SK-N-SH (cell line): Measurements from ENCODE around the gene ARHGEF10L. TPM values are rescaled to one million over a fixed set of nuclear protein-coding genes. Genes with fewer than 3 reads are reported as not detected.

Experiments
- CTCF ChIA-PET: fragments of 300-600, 350-600 bp; formaldehyde crosslinking; extraction: SDS; loops from one replicate; lab custom pipeline; 2021; lab: Yijun Ruan, JAX
- POLR2A ChIA-PET: fragments of 350-600 bp; sonication (Branson Sonifier 250); formaldehyde crosslinking; extraction: SDS; loops from one replicate; lab custom pipeline; 2020; ENCODE audit warnings: antibody characterized with exemption, inconsistent platforms; lab: Yijun Ruan, JAX
- DNase-seq: peaks from one replicate; pipeline ENCODE4 v3.0.0; 2012
- H2AFZ ChIP-seq: fragments of 200-600 bp; sonication (generic); 2 replicates; pipeline ENCODE4 v1.8.1; 2016; ENCODE audit warnings: antibody characterized with exemption, mild to moderate bottlenecking, low read depth
- H3F3A ChIP-seq: fragments of 200-600 bp; sonication (generic); replicated peaks from 2 replicates; pipeline ENCODE3; 2016; ENCODE audit warnings: antibody characterized with exemption, mild to moderate bottlenecking; ENCODE audit not compliant: insufficient read depth
- H3K27ac ChIP-seq, 2 experiments: fragments of 200-500 bp in 1 of 2; fragments of 200-600 bp in 1 of 2; sonication (Bioruptor generic) in 1 of 2; sonication (generic), shearing (Covaris generic) in 1 of 2; 2 replicates each; pipeline versions ENCODE4 v1.5.1 to v1.6.1; 2014 to 2016; ENCODE audit warnings: low read depth in 2 of 2, inconsistent platforms in 1 of 2, low read length in 1 of 2, mild to moderate bottlenecking in 1 of 2, mixed read lengths in 1 of 2
- H3K27me3 ChIP-seq: fragments of 200-600 bp; sonication (generic), shearing (Covaris generic); 2 replicates; pipeline ENCODE4 v1.6.1; 2016; ENCODE audit warnings: mixed run types; ENCODE audit not compliant: insufficient read depth
- H3K36me3 ChIP-seq, 2 experiments: fragments of 200-500 bp in 1 of 2; fragments of 200-600 bp in 1 of 2; sonication (Bioruptor generic) in 1 of 2; sonication (generic) in 1 of 2; replicated peaks in 1 of 2; 2 replicates each; pipeline versions ENCODE3 to v1.5.1; 2014 to 2016; ENCODE audit warnings: low read length in 1 of 2, mild to moderate bottlenecking in 1 of 2; ENCODE audit not compliant: insufficient read depth in 2 of 2, control insufficient read depth in 1 of 2
- H3K4me1 ChIP-seq, 2 experiments: fragments of 200-500 bp in 1 of 2; fragments of 200-600 bp in 1 of 2; sonication (Bioruptor generic) in 1 of 2; sonication (generic), shearing (Covaris generic) in 1 of 2; 2 replicates each; pipeline versions ENCODE4 v1.5.1 to v1.6.1; 2014 to 2016; ENCODE audit warnings: low read depth in 1 of 2, low read length in 1 of 2, mixed run types in 1 of 2; ENCODE audit not compliant: insufficient read depth in 2 of 2, control insufficient read depth in 1 of 2
- H3K4me2 ChIP-seq: fragments of 200-600 bp; sonication (generic), shearing (Covaris generic); 2 replicates; pipeline ENCODE4 v1.6.1; 2017; ENCODE audit warnings: mixed run types
- H3K4me3 ChIP-seq, 2 experiments: fragments of 200-500 bp in 1 of 2; fragments of 200-600 bp in 1 of 2; sonication (Bioruptor generic) in 1 of 2; sonication (generic), shearing (Covaris generic) in 1 of 2; 2 replicates each; pipeline versions ENCODE4 v1.5.1 to v1.8.1; 2014 to 2016; ENCODE audit warnings: low read depth in 2 of 2, inconsistent platforms in 1 of 2, low read length in 1 of 2, mild to moderate bottlenecking in 1 of 2, mixed read lengths in 1 of 2, moderate library complexity in 1 of 2
- H3K79me2 ChIP-seq: fragments of 200-600 bp; sonication (generic); 2 replicates; pipeline ENCODE4 v1.8.1; 2017; ENCODE audit warnings: mild to moderate bottlenecking; ENCODE audit not compliant: insufficient read depth
- H3K9ac ChIP-seq: fragments of 200-600 bp; sonication (generic); 2 replicates; pipeline ENCODE4 v1.6.1; 2017; ENCODE audit warnings: mixed run types
- H3K9me2 ChIP-seq: fragments of 200-600 bp; sonication (generic); 2 replicates; pipeline ENCODE4 v1.6.1; 2017; ENCODE audit warnings: mixed run types
- H3K9me3 ChIP-seq: fragments of 200-600 bp; sonication (generic); 2 replicates; pipeline ENCODE4 v1.6.1; 2017; ENCODE audit warnings: mixed run types, mild to moderate bottlenecking, moderate library complexity
- H4K20me1 ChIP-seq: fragments of 200-600 bp; sonication (generic); 2 replicates; pipeline ENCODE4 v1.6.1; 2017; ENCODE audit warnings: mild to moderate bottlenecking, mixed run types; ENCODE audit not compliant: insufficient read depth
- CTCF ChIP-seq: fragments of 200-600 bp; sonication (generic); IDR thresholded peaks from 2 replicates; pipeline ENCODE4 v1.6.1; 2017; ENCODE audit warnings: antibody characterized with exemption, mild to moderate bottlenecking, moderate library complexity
- EP300 ChIP-seq, 2 experiments: IDR thresholded peaks; 2 replicates each; pipeline versions ENCODE4 v1.4.0 to v1.6.1; 2012; ENCODE audit warnings: borderline replicate concordance in 1 of 2, low read depth in 1 of 2, low read length in 1 of 2
- EZH2phosphoT487 ChIP-seq: fragments of 200-600 bp; sonication (generic); IDR thresholded peaks from 2 replicates; pipeline ENCODE4 v1.6.1; 2017; ENCODE audit warnings: low read depth, mixed run types, mild to moderate bottlenecking, antibody characterized with exemption, moderate library complexity, borderline replicate concordance
- FOSL2 ChIP-seq: IDR thresholded peaks from 2 replicates; pipeline ENCODE4 v1.4.0; 2012; ENCODE audit warnings: low read depth, mild to moderate bottlenecking, moderate library complexity, borderline replicate concordance
- FOXM1 ChIP-seq: IDR thresholded peaks from 2 replicates; pipeline ENCODE4 v1.4.0; 2012; ENCODE audit warnings: low read depth, mild to moderate bottlenecking
- JUND ChIP-seq: IDR thresholded peaks from 2 replicates; pipeline ENCODE4 v1.4.0; 2012
- MXI1 ChIP-seq: IDR thresholded peaks from 2 replicates; pipeline ENCODE4 v1.6.1; 2012; ENCODE audit warnings: mild to moderate bottlenecking, low read depth, low read length, improper control_type of control experiment
- NFIC ChIP-seq: IDR thresholded peaks from 2 replicates; pipeline ENCODE4 v1.4.0; 2012; ENCODE audit warnings: borderline replicate concordance
- POLR2AphosphoS5 ChIP-seq: IDR thresholded peaks from 2 replicates; pipeline ENCODE4 v1.6.1; 2012; ENCODE audit warnings: low read depth, low read length
- RAD21 ChIP-seq: IDR thresholded peaks from 2 replicates; pipeline ENCODE4 v1.6.1; 2012; ENCODE audit warnings: mild to moderate bottlenecking, low read length
- RCOR1 ChIP-seq: fragments of 150-350 bp; IDR thresholded peaks from 2 replicates; pipeline ENCODE4 v1.6.1; 2017; ENCODE audit warnings: antibody characterized with exemption, low read length
- RXRA ChIP-seq: IDR thresholded peaks from 2 replicates; pipeline ENCODE4 v1.4.0; 2012; ENCODE audit warnings: low read depth, mild to moderate bottlenecking, borderline replicate concordance
- TAF1 ChIP-seq: IDR thresholded peaks from 2 replicates; pipeline ENCODE4 v1.6.1; 2012; ENCODE audit warnings: low read depth, mild to moderate bottlenecking, low read length, moderate library complexity, borderline replicate concordance
- TEAD4 ChIP-seq: IDR thresholded peaks from 2 replicates; pipeline ENCODE4 v1.4.0; 2012; ENCODE audit warnings: mild to moderate bottlenecking, borderline replicate concordance; ENCODE audit not compliant: insufficient read depth
- USF2 ChIP-seq: fragments of 150-350 bp; IDR thresholded peaks from 2 replicates; pipeline ENCODE4 v1.6.1; 2017; ENCODE audit warnings: antibody characterized with exemption, low read length, low read depth, borderline replicate concordance
- ZBTB33 ChIP-seq: IDR thresholded peaks from 2 replicates; pipeline ENCODE4 v1.4.0; 2012; ENCODE audit warnings: low read depth, borderline replicate concordance
- WGBS: methylation state at CpG from one replicate; pipeline ENCODE4 v1.1.6; 2017; ENCODE audit warnings: low lambda C conversion rate; 5-methylcytosine and 5-hydroxymethylcytosine counted together
- polyA plus RNA-seq, 3 experiments: library from polyadenylated mRNA; depleted of rRNA; stranded (reverse); fragments of >200 nt; gene quantifications; 2 replicates each; pipeline ENCODE4 v1.2.3, GENCODE V29; 2012

The ARHGEF10L gene
- polyA plus RNA-seq, 1 of the 3 experiments (the other 2 are of a cell fraction) = 12.5 TPM

GRCh38 chr1:17521946-17522612, 17.4 kb upstream of the ARHGEF10L start (continued):
- TF ChIP-seq TAF1 (no peak), RAD21 (no peak), ZBTB33 (no peak), FOXM1 (no peak), MXI1 (no peak), NFIC (no peak), EP300 (IDR thresholded peaks at IDR 0.05; ENCODE audit: borderline replicate concordance in 1 of 2, low read depth in 1 of 2, low read length in 1 of 2) (no peak)

GRCh38 chr1:17523321-17524041, 16.0 kb upstream of the ARHGEF10L start:
- Histone ChIP-seq H3K4me2 (no peak overlapping the region), H3K4me3 (no peak overlapping the region), H2AFZ (no peak overlapping the region), H3K9me3 (no peaks in the 10 kb centered on the region), H3K9me2 (no peaks in the 10 kb centered on the region), H4K20me1 (no peaks in the 10 kb centered on the region), H3K36me3 (no peaks in the 10 kb centered on the region), H3K27ac (no peak overlapping the region), H3K79me2 (no peaks in the 10 kb centered on the region), H3K4me1 (peaks cover 0 to 4% of the 10 kb centered on the region in 2 experiments; a peak in 1 of 4 replicates), H3F3A (no peaks in the 10 kb centered on the region), H3K9ac (no peak overlapping the region), H3K27me3 (no peaks in the 10 kb centered on the region)
- no peak for TF ChIP-seq TEAD4
- TF ChIP-seq JUND = no peak
- no peak for TF ChIP-seq NFIC
- TF ChIP-seq CTCF = no peak
- TF ChIP-seq RCOR1 = no peak
- TF ChIP-seq POLR2AphosphoS5 = no peak
- no peak for TF ChIP-seq USF2
- TF ChIP-seq EZH2phosphoT487 = no peak
- no peak for TF ChIP-seq RXRA
- no peak for TF ChIP-seq FOSL2
- no peak for DNase-seq
- 83% methylated on average over 7 of the region's 7 CpGs for WGBS
- CTCF ChIA-PET = interaction anchor here (1.0 to 3.6 kb wide), 4 partner anchors 8 to 83 kb away, joined by 3 to 22 read pairs (median 8); no protein-coding TSS in a partner anchor
- POLR2A ChIA-PET = no interaction called here
